ENCODE measurements around the gene FAM174C.
A peak's percentile ranks its signal among the peaks of the same experiment; 100 is the strongest.

The FAM174C gene

DNA sequence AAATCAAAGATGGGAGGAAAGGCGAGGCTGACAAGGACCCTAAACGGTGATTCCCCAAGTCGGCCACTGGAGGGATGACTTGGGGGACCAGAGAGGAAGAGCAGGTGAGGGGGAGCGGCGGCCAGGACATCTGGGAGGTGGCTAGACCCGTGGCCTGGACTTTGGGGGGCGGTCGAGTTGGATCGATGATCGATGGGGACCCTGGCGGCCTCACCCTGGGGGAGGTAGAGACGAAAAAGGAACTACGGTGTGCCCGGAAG lies 13.9 kb upstream of the FAM174C start:
- DNase-seq (ENCODE audit: low read depth in 2 of 2): no peak

DNA sequence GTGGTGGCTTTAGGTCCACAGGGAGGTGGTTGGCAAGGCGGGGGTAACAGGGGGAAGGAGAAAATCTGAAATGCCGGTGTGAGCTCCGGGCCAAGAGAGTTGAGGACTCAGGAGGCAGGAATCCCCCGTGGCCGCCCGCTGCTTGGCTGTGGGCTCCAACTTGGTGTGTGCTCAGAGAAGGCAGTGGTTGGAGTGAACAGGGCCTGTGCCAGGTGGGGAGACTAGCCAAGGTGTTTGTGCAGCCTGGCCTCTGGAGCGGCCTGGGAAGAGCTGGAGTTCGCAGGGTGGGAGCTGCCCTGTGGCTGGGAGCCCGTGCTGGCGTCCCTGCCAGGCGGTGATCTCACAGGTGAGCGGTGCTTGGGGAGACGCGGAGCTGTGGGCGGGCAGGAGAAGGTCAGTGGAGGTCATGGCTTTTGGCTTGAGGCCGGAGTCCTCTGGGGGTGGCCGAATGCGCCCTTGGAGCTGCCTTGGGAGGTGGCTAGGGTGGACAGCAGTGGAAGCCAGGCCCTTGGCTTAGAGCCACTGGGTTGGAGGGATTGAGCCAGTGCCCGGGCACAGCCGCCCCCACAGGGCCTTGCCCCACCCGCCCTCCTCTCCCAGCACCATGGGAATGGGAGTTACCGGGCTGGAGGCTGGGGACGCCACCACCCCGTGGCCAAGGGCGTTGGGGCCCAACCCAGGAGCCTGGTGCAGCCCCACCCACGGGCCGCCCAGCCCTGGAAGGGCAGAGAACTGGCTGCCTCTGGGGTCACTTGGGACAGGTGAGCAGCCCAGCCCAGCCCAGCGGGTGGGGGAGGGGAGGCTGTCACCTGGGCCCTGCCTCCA lies 13.3 kb upstream of the FAM174C start:
- no peak for DNase-seq (ENCODE audit: low read depth in 2 of 2)

DNA sequence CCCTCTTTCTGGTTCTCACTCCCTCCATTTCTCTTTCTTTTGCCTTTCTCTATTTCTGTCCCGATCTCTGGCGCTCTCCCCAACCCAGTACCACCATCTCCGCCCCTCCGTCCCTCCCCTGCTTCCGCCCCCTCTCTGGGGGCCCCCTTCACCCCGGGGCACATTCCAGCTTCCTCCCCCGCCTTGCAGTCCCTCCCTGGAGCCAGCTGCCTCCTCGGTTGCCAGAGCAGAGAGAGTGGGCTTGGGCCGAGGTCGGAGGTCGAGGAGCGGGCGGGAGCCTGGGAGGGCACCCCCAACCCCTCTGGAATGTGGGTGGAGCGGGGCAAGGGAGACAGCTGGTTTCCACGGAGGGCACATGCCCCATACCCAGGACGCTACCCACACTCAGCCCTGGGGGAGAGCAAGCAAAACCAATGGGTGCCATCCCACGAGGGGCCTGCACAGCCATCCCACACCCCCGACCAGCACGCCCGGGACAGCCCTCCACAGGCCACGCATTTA lies 12.7 kb upstream of the FAM174C start:
- no peak for DNase-seq (ENCODE audit: low read depth in 2 of 2)

DNA sequence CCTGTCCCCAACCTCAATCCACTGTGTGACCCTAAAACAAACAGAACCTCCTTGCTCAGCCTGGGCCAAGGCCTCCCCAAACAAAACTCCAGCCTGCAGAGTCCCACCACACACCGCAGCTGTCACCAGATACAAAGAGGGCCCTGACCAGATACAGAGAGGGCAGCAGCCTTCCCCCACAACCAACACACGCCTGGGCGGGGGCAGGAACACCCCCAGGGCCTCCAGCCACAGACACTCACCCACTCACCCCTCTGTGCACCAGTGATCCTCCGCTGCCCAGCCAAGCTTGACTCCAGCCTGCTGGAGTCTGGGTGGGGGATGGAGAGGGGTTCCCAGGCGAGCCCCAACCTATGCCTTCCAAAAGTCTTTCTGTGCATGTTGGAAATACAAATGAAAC lies 12.1 kb upstream of the FAM174C start:
- DNase-seq (ENCODE audit: low read depth in 2 of 2): no peak

DNA sequence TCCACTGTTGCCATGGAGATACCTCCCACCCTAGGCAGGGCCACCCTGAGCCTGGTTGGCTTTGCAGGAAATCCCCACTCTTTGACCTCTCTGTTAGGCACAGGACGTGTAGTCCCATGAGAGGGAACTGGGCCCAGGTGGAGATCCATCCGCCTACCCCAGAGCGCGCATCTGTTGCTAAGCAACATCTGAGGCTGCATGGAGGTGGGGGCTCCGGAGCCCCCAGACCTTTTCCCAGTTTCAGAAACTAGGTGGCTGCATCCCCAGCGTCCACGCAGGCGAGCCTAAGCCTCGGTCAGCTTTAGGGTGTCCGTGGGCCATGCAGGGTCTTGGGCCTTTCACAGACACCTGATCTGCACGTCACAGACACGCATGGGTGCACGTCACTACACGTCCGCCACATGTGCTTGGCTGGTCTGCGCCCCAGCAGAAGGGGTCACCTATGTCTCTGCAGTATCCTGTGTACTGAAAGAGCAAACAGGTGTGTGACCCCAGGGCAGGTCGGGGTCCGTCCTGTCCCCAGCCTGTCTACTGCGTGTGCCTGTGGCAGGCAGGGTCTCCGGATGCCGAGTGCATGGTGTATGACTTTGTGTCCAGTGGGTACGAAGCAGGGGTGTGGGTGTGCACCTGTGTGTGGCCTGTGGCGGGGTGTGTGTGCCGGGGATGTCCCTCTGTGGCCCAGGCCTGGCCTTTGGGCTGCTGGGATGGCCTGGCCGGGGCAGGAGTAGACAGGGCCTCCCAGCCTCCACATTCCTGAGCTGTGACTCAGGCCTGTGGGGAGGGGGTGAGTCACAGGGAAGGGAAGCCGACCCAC lies 10.3 kb upstream of the FAM174C start:
- no peak for DNase-seq (ENCODE audit: low read depth in 2 of 2)

DNA sequence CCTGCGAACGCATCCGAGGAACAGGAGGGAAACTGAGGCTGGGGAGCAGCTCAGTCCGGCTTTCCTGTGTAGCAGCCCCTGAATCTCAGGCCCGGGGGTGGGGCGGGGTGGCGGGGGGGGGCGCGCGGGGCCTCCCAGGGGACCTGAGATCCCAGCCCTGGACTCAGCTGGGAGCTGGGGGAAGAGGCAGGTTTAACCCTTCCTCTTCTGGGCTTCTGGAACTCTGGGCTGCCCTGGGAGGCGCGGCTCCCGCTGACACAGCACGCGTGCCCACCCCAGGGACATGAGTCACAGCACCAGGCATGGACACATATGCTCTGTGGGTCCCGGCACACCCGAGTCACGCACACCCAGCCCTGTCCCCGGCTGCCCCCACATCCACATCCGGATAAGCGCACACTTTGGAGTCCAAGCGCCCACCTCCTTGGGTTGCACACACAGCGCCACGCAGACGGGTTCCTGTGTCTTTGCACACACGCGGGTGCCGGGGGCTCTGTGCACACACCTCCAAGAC lies 9.7 kb upstream of the FAM174C start:
- no peak for DNase-seq (ENCODE audit: low read depth in 2 of 2)

DNA sequence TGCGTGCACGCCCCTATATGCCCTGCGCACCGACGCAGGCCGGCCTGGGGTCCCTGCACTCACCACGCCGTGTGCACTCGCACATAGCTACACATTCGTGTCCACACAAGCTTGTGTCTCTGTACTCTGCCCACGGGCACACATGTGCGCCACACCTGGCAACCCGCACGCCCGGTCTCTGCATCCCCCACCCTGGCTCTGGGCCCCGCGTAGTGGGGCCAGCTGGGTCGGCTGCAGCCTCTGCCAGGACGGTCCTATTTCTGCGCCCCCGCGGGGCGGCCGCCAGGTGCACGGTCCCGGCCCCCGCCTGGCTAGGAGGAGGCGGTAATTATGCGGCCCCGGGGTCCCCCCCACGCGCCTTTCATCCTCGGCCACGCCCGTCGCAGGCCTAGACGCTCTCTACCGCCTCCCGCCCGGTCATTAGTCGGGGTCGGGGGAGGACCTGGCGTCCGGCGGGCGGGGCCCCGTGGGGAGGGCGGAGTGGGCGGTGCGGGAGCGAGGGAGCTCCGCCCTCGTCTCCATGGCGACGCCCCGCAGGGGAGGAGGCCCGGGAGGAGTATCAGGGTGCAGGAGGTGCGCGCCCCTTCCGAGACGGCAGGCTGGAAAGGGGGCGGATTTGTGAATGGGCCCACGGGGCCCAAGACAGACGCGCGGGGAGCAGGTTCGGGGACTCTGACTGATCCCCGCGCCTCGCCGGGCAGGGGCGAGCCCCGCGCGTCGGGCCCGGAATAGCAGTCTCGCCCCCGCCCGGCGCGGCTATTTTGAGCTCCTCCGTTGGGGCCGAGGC lies 9.0 kb upstream of the FAM174C start:
- DNase-seq (ENCODE audit: low read depth in 2 of 2): peak in 1 of 2 experiments; percentile 79

DNA sequence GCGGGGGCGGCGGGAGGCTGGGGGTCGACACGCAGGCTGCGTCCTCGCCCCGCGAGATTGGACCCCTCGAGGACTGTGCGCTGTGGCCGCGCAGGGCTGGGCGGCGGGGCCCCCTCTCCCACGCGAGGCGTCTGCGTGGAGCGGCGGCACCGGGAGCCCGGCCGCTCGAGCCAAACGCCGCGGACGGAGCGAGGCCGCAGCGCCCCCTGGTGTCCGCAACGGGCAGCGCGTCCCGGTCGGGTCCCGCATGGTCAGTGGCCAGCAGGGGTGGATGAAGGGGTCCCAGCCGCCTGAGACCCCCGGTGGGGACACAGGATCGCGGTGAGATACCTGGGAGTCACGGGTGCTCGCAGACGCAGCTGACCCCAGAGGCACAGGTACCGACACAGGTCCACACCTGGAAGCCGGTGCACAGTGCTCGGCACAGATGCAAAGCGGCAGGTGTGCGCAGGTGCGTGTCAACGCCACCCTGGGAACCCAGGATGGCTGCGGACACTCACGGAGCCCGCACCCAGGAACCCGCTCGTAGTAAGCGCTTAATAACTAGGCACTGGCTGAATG lies 8.3 kb upstream of the FAM174C start:
- peak in 1 of 2 experiments; percentile 63 for DNase-seq (ENCODE audit: low read depth in 2 of 2)

DNA sequence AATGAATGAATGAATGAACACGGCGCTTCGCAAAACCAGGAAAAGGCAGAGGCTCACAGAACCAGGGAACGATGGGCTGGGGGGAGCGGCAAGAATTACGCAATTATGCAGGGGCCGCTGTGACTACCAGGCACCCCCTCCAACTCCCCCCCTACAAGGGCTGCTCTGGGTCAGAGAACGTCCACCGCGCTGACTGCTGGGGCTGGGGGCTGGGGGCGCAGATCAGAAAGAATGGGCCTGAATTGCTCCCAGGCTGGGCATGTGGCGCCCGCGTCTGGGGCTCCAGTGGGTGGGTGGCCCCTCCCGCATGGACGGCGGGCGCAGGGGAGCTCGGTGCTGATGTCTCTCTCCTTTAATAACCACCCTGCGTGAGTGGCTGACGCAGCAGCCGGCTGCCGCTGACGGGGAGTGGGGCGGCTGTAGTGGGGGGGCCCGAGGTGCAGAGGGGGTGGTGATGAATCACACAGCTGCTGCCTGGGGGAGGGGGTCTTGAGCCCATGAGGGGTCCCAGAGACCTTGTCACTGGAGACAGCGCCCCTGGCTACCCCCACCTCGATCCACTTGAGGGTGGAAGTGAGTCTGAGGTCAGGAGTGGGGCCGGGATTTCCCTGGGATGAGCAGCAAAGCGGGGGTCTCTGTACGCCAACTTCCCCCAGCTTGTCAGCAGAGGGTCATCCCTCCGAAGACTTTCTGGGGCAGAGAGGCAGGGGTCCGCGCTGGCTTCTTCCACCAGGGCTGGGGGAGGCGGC lies 7.7 kb upstream of the FAM174C start:
- DNase-seq (ENCODE audit: low read depth in 2 of 2): no peak

DNA sequence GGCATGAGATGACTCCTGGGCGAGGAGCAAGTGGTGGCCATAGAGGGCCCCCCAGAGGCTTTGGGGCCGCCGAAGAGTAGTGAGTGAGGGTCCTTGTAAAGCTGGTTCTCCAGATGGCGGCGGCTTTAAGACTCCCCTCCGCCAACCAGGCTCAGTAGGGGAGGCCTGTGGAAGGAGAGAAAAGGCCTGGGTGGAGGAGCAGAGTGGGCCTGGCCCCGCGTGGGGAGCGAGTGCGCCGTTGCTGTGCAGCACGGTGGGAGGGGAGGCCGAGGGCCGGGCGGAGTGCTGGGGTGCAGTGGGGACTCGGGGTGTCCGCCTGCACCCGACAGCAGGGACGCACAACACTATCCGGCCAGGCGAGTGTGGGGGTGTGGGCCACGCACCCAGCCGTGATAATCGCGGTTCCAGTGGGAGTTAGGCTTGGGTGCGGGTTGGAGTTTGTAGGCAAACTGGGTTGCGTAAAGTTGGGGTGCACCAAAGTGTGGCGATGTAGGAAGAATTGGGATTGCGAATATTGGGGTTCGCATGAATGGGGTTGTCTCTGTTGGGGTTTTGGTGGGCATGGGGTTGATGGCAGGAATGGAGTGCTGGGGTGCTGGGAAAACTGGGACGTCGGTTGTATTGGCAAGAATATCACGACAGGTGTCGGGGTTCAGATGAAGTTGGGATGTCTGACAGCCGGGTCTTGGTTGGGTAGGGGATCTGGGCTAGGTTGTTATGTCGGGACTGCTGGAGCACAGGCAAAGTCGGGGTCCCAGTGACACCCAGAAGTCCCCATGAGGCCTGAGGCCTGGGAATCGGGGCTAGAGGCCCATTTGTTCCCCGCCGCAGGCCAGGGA lies 6.9 kb upstream of the FAM174C start:
- no peak for DNase-seq (ENCODE audit: low read depth in 2 of 2)

DNA sequence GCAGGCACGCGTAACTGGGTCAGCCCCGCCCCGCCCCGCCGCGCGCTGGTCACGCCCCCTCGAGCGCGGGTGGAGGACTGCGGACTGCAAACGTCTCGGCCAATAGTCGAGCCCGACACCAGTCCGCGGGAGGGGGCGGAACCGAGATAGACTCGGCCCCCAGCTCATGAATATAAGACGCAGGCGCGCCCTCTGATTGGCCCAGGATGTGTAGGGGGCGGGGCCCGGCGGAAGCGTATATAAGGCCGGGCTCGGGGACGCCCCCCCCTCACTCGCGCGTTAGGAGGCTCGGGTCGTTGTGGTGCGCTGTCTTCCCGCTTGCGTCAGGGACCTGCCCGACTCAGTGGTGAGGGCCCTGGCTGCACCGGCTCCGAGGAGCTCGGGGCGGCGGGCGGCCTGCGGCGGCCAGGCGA lies 6.3 kb upstream of the FAM174C start, which contains the start of gene CIRBP:
CIRBP (plus strand) TSS at position 268 of the 413 bp plus-strand sequence. CDS start 1,602 bp downstream, outside the sequence.
- peak; percentile 99 for DNase-seq (ENCODE audit: low read depth in 2 of 2)

DNA sequence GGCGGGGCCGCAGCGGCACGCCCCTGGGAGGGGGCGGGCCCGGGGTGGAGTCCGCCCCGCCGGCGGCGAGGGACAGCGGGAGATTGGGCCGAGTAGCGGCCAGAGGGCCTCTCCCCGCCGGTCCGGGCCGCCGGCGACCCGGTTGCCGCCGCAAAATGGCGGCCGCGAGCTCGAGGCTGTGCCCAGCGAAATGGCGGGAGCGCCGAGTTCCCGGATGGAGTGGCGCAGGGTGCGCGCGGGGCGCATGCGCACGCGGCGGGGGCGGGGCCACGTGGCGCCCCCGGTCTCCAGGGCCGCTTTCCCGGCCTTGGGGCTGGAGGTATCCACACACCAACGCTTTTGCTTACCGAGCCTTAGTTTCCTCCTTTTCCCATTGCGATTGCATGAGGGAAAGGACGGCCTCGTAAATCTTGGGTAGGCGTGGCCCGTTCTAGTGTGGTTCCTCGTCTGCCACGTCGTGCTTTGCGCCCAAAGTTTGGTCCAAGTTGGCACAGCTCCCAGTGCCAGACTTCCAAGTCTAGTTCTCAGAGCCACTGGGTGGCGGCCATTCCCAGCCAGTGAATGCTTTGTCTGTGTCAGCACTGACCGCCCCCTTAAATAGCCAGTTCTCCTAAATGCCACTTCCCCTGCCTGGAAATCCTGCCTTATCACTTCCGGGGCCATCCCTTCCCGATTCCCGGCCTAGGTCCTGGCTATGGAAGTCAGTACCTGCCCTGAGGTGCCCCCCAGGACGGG lies 5.7 kb upstream of the FAM174C start:
- peak; percentile 74 to 78 for DNase-seq (ENCODE audit: low read depth in 2 of 2)

DNA sequence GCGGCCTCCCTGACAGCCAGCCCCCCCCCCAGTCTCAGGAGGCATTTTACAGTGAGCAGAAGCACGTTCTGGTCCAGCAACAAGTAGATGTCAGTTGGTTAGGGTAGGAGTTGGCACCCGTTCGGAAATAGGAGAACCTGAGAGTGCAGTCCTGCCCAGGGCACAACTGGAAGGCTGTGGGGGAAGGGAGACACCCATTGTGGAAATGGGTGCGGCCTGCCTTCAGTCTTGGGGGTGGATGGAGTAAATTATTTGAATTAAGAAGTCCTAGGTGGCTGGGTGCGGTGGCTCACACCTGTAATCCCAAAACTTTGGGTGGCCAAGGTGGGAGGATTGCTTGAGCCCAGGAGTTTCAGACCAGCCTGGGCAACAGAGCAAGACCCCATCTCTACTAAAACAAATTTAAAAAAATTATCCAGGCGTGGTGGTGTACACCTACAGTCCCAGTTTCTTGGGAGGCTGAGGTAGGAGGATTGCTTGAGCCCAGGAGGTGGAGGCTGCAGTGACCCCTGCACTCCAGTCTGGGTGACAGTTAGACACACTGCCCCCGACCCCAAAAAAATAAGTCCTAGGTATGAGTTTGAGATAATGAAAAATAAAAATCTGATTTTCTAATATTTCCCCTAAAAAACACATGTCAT lies 5.0 kb upstream of the FAM174C start:
- no peak for DNase-seq (ENCODE audit: low read depth in 2 of 2)

DNA sequence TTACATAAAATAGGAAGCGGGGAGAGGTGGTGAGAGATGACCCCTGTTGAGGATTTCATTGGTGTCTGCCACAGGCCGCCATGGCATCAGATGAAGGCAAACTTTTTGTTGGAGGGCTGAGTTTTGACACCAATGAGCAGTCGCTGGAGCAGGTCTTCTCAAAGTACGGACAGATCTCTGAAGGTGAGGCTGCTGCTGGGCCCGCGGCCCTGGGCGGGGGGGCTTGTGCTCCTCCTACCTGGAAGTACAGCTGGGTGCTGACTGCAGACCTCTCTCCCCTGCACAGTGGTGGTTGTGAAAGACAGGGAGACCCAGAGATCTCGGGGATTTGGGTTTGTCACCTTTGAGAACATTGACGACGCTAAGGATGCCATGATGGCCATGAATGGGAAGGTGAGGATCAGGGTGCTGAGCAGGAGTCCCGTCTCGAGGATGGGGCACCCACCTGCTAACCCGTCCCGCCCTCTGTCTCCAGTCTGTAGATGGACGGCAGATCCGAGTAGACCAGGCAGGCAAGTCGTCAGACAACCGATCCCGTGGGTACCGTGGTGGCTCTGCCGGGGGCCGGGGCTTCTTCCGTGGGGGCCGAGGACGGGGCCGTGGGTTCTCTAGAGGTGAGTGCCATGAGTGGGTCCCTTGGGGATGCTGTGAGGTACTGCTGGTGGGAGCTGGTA lies 4.3 kb upstream of the FAM174C start:
- no peak for DNase-seq (ENCODE audit: low read depth in 2 of 2)

DNA sequence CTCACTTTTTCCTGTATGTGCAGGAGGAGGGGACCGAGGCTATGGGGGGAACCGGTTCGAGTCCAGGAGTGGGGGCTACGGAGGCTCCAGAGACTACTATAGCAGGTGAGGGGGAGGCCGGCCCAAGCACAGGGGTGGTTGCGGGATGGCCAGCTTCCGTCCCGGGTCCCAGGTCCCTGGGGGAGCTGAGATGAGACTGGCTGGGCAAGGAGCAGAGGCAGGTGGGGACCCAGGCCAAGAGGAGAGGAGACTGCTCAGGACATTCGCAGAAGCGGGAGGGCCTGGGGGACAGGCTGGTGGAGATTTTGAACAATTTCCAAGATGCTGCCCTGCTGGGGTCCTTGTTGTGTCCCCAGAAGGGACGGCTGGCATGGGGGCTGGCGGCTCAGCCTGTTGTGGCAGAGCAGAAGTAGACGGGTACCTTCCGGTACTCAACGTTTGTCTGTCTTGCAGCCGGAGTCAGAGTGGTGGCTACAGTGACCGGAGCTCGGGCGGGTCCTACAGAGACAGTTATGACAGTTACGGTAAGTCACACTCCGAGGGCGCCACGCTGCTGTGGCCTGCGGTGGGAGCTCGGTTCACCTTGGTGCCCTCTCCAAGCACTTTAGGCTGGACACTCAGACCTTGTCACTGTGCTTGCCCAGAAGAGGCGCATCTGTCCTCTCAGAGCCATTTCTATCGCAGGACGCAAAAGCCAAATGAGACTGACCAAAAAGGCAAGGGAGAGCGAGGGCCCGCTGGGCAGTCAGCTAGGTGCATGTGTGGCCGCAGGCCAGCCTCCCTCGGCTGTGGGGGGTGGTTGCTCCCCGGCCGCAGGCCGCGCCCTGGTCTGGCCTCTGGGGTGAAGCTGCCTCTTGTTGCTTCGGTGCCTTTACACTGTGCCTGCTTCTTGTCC lies 3.6 kb upstream of the FAM174C start:
- DNase-seq (ENCODE audit: low read depth in 2 of 2): no peak

DNA sequence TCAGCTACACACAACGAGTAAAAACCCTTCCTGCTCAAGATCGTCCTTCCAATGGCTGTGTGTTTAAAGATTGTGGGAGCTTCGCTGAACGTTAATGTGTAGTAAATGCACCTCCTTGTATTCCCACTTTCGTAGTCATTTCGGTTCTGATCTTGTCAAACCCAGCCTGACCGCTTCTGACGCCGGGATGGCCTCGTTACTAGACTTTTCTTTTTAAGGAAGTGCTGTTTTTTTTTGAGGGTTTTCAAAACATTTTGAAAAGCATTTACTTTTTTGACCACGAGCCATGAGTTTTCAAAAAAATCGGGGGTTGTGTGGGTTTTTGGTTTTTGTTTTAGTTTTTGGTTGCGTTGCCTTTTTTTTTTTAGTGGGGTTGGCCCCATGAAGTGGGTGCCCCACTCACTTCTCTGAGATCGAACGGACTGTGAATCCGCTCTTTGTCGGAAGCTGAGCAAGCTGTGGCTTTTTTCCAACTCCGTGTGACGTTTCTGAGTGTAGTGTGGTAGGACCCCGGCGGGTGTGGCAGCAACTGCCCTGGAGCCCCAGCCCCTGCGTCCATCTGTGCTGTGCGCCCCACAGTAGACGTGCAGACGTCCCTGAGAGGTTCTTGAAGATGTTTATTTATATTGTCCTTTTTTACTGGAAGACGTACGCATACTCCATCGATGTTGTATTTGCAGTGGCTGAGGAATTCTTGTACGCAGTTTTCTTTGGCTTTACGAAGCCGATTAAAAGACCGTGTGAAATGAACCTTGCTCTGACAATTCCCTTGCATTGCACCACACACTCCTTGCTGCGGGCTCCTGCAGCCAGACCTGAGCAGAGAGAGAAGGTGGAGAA lies 2.7 kb upstream of the FAM174C start:
- no peak for DNase-seq (ENCODE audit: low read depth in 2 of 2)

Measured in stimulated activated CD4-positive, alpha-beta T cell treated with anti-CD3 and anti-CD28 coated beads, Interleukin-12 subunit alpha, Interleukin-12 subunit beta, amount 100 ng/mL, for 24 hours (primary cell).